Measurements from ENCODE around the gene MORF4L1.
"Not testable (repeated sequence)": the region's sequence is repeated elsewhere in the genome, so short reads cannot be mapped to it uniquely, and the experiment has no call there.

MORF4L1 gene

DNA sequence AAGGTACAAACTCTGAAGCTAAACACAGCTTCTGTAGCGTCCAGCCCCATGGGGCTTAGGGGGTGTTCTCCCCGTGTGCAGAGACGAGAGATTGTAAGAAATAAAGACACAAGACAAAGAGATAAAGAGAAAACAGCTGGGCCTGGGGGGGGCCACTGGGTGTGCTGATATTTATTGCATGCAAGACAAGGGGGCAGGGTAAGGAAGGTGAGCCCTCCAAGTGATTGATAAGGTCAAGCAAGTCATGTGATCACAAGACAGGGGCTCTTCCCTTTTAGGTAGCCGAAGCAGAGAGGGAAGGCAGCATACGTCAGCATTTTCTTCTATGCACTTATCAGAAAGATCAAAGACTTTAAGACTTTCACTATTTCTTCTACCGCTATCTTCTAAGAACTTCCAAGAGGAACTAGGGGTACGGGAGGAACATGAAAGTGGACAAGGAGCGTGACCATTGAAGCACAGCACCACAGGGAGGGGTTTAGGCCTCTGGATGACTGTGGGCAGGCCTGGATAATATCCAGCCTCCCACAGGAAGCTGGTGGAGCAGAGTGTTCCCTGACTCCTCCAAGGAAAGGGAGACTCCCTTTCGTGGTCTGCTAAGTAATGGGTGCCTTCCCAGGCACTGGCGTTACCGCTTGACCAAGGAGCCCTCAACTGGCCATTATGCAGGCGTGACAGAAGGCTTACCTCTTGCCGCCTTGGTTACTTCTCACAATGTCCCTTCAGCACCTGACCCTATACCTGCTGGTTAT lies 29.8 kb downstream of the MORF4L1 start:
- intact Hi-C loops (cut with DNase I; ENCODE audit: low total_unique reads) = loop anchor here (10.0 kb wide), 1 partner anchor 282 kb away; no protein-coding TSS in a partner anchor
- DNase-seq, H3K4me3 ChIP-seq, H3K9me3 ChIP-seq, H3K27me3 ChIP-seq: not testable (repeated sequence)
- Histone ChIP-seq H3K27ac (peak overlapping the region; percentile 12 to 14), H3K4me1 (peaks cover 0 to 38% (median 15%) of the 10 kb centered on the region in 4 donors), H3K36me3 (peaks cover 80 to 92% (median 91%) of the 10 kb centered on the region in 3 donors)

DNA sequence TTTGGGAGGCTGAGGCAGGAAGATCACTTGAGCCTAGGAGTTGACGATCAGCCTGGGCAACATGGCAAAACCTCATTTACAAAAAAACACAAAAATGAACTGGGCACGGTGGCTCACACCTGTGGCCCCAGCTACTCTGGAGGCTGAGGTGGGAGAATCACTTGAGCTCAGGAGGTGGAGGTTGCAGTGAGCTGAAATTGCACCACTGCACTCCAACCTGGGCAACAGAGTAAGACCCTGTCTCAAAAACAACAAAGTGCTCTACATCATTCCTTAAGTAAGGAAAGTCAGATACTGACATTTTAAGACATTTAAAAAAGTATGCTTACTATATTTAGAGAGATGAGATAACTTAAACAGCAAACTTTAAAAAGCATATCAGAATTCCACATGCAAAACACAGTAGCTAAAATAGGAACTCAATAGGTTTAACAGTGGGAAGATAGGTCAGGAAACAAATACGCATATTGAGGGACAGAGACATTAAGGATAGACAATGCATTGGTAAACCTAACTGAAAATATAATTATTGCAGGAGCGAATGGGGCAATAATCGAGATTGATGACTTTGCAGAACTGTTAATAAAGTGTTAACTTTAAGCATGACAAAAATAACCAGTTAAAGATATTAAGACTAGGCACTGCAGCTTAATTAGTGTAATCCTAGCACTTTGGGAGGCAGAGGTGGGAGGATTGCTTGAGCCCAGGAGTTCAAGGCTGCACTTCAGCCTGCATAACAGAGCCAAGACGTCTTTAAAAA lies 32.1 kb downstream of the MORF4L1 start:
- Histone ChIP-seq H3K27me3 (no peaks in the 10 kb centered on the region), H3K9me3 (no peaks in the 10 kb centered on the region), H3K36me3 (peaks cover 69 to 90% (median 87%) of the 10 kb centered on the region in 3 donors), H3K27ac (no peak overlapping the region), H3K4me1 (peaks cover 0 to 55% (median 15%) of the 10 kb centered on the region in 4 donors), H3K4me3 (no peak overlapping the region)
- DNase-seq = no peak
- intact Hi-C loops (cut with DNase I; ENCODE audit: low total_unique reads) = loop anchor here (10.0 kb wide), 1 partner anchor 280 kb away; no protein-coding TSS in a partner anchor
- TF ChIP-seq, protein P1, sequence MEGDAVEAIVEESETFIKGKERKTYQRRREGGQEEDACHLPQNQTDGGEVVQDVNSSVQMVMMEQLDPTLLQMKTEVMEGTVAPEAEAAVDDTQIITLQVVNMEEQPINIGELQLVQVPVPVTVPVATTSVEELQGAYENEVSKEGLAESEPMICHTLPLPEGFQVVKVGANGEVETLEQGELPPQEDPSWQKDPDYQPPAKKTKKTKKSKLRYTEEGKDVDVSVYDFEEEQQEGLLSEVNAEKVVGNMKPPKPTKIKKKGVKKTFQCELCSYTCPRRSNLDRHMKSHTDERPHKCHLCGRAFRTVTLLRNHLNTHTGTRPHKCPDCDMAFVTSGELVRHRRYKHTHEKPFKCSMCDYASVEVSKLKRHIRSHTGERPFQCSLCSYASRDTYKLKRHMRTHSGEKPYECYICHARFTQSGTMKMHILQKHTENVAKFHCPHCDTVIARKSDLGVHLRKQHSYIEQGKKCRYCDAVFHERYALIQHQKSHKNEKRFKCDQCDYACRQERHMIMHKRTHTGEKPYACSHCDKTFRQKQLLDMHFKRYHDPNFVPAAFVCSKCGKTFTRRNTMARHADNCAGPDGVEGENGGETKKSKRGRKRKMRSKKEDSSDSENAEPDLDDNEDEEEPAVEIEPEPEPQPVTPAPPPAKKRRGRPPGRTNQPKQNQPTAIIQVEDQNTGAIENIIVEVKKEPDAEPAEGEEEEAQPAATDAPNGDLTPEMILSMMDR (IDR thresholded peaks at IDR 0.05) = no peak

DNA sequence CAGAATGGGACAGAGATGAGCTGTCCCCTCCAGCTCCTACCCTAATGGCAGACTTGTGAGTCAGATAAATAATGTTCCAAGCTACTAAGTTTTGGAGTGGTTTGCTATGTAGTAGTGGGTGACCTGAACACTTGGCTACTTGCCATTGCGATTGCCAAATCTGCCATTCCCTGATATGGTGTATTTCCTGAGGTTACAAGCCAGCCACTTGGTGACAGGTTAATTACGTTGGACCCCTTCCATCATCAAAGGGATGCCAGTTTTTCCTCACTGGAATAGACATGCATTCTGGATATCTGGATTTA lies 33.6 kb downstream of the MORF4L1 start:
- peak; percentile 72 to 79 for DNase-seq
- no peak overlapping the region for H3K4me3 ChIP-seq
- TF ChIP-seq, protein P1 (IDR thresholded peaks at IDR 0.05) = no peak
- H3K36me3 ChIP-seq = peaks cover 64 to 89% (median 84%) of the 10 kb centered on the region in 3 donors
- H3K4me1 ChIP-seq = peaks cover 0 to 69% (median 15%) of the 10 kb centered on the region in 4 donors
- H3K9me3 ChIP-seq = no peaks in the 10 kb centered on the region
- H3K27ac ChIP-seq = peak overlapping the region; percentile 40 to 41
- intact Hi-C loops (cut with DNase I; ENCODE audit: low total_unique reads) = loop anchor here (10.0 kb wide), 1 partner anchor 279 kb away; no protein-coding TSS in a partner anchor
- no peaks in the 10 kb centered on the region for H3K27me3 ChIP-seq

DNA sequence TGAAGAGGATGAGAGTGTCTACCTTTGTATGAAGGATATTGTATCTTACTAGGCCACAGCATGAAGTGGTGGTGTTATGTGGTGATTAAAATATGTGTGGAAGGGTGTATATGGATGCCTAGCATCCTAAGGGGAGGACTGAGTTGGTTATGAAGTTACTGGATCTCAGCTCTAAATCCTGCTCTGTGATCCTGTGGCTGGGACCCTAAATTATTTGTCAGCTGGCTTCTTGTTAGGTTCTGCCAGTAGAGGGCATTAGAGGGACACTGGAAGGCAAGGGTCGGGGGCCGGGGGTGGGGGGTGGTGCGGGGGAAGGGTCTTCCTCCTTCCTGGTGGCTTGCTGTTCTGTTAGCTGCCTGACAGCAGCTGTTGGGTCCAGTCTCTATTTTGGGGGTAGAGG lies 34.9 kb downstream of the MORF4L1 start:
- no peak for DNase-seq
- no peaks in the 10 kb centered on the region for H3K27me3 ChIP-seq
- TF ChIP-seq, protein P1 (IDR thresholded peaks at IDR 0.05) = no peak
- no peaks in the 10 kb centered on the region for H3K9me3 ChIP-seq
- peaks cover 0 to 65% (median 14%) of the 10 kb centered on the region in 4 donors for H3K4me1 ChIP-seq
- H3K4me3 ChIP-seq = no peak overlapping the region
- intact Hi-C loops (cut with DNase I; ENCODE audit: low total_unique reads) = loop anchor here (10.0 kb wide), 1 partner anchor 277 kb away; no protein-coding TSS in a partner anchor
- peak overlapping the region in 1 of 2 donors; percentile 41 for H3K27ac ChIP-seq
- H3K36me3 ChIP-seq = peaks cover 51 to 87% (median 84%) of the 10 kb centered on the region in 3 donors

DNA sequence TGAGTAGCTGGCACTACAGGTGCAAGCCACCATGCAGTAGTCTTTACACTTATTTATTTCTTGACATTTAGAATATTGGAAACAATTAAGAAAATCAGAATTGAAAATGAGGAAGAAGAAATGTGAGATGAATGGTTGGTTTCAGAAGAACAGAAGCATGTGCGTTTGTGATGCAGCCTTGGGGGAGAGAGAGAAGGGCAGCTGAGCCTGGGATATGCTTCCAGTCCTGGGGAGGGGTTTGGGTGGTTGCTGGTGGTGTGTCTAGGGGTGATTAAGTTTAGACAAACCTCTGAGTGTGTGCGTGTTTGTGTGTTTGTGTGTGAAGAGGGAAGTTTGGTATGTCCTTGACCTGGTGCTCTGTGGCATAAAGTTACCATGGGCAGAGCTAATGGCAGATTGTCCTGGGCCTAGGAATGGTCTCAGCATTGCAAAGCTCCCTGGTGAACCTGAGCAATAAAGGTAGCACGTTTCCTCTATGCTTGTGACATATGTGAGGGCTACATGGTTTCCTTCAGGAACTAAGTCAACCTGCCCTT lies 36.5 kb downstream of the MORF4L1 start:
- TF ChIP-seq, protein P1 (IDR thresholded peaks at IDR 0.05) = no peak
- H3K9me3 ChIP-seq = no peaks in the 10 kb centered on the region
- H3K27me3 ChIP-seq = no peaks in the 10 kb centered on the region
- H3K4me1 ChIP-seq = peaks cover 0 to 74% (median 22%) of the 10 kb centered on the region in 4 donors
- H3K4me3 ChIP-seq = no peak overlapping the region
- peaks cover 35 to 78% (median 76%) of the 10 kb centered on the region in 3 donors for H3K36me3 ChIP-seq
- H3K27ac ChIP-seq = peak overlapping the region in 1 of 2 donors; percentile 23
- DNase-seq = no peak
- intact Hi-C loops (cut with DNase I; ENCODE audit: low total_unique reads) = loop anchor here (10.0 kb wide), 1 partner anchor 276 kb away; no protein-coding TSS in a partner anchor
